GM23338 (cell line): ENCODE results near the gene TRIOBP. TPM values are rescaled to one million over a fixed set of nuclear protein-coding genes. Genes with fewer than 3 reads are reported as not detected.

Experiments used
- CREB1 ChIP-seq: fragments of 250-450 bp; sonication (Bioruptor Pico); IDR thresholded peaks from 2 replicates; pipeline ENCODE4 v1.5.0; 2020; ENCODE audit warnings: low read depth, mild to moderate bottlenecking, moderate library complexity
- EZH2 ChIP-seq: fragments of 200-600 bp; sonication (generic); IDR thresholded peaks from one replicate; pipeline ENCODE4 v1.8.0; 2017; ENCODE audit warnings: antibody characterized with exemption, mild to moderate bottlenecking, low read depth; ENCODE audit not compliant: unreplicated experiment
- JUNB ChIP-seq: IDR thresholded peaks from one replicate; pipeline ENCODE4 v1.6.1; 2016; ENCODE audit warnings: antibody characterized with exemption; ENCODE audit not compliant: unreplicated experiment
- STAT1 ChIP-seq: IDR thresholded peaks from one replicate; pipeline ENCODE4 v1.6.1; 2016; ENCODE audit warnings: antibody characterized with exemption; ENCODE audit not compliant: unreplicated experiment
- ZNF114 ChIP-seq: fragments of 250-450 bp; sonication (Bioruptor Pico); IDR thresholded peaks from 2 replicates; pipeline ENCODE4 v1.5.0; 2020; ENCODE audit warnings: mild to moderate bottlenecking, moderate library complexity
- ZNF331 ChIP-seq: fragments of 250-450 bp; sonication (Bioruptor Pico); IDR thresholded peaks from 2 replicates; pipeline ENCODE4 v1.5.0; 2020; ENCODE audit warnings: low read depth, mild to moderate bottlenecking, moderate library complexity
- polyA plus RNA-seq: library from polyadenylated mRNA; unstranded; fragments of >200 nt; fragmentation: Nextera tagmentation; extraction: Ambion mirVana; gene quantifications from 2 replicates; pipeline ENCODE4 v1.2.1, GENCODE V29; 2016
- total RNA-seq: library from RNA; depleted of rRNA; stranded (reverse); fragments of >200 nt; shearing (Covaris generic); gene quantifications from 2 replicates; pipeline ENCODE4 v1.2.3, GENCODE V29; 2014
- TF ChIP-seq, protein P1 (sequence below): fragments of 250-450 bp; sonication (Bioruptor Pico); IDR thresholded peaks from 2 replicates; pipeline ENCODE4 v1.5.0; 2020; ENCODE audit warnings: mild to moderate bottlenecking, moderate library complexity
- TF ChIP-seq, protein P2 (sequence below): IDR thresholded peaks from one replicate; pipeline ENCODE4 v1.6.1; 2018; ENCODE audit warnings: antibody characterized with exemption; ENCODE audit not compliant: unreplicated experiment
- TF ChIP-seq, protein P3 (sequence below), 2 experiments: fragments of 200-600 bp in 1 of 2; sonication (generic) in 1 of 2; conservative IDR thresholded peaks; 2 replicates each; pipeline versions ENCODE4 v1.5.1 to v1.6.1; 2016 to 2017; ENCODE audit warnings: antibody characterized with exemption in 2 of 2, low read depth in 2 of 2, mild to moderate bottlenecking in 2 of 2, moderate library complexity in 1 of 2

The TRIOBP gene
- total and polyA plus RNA-seq, 2 experiments from 2014 or later = 21.4 to 48.4 TPM

DNA sequence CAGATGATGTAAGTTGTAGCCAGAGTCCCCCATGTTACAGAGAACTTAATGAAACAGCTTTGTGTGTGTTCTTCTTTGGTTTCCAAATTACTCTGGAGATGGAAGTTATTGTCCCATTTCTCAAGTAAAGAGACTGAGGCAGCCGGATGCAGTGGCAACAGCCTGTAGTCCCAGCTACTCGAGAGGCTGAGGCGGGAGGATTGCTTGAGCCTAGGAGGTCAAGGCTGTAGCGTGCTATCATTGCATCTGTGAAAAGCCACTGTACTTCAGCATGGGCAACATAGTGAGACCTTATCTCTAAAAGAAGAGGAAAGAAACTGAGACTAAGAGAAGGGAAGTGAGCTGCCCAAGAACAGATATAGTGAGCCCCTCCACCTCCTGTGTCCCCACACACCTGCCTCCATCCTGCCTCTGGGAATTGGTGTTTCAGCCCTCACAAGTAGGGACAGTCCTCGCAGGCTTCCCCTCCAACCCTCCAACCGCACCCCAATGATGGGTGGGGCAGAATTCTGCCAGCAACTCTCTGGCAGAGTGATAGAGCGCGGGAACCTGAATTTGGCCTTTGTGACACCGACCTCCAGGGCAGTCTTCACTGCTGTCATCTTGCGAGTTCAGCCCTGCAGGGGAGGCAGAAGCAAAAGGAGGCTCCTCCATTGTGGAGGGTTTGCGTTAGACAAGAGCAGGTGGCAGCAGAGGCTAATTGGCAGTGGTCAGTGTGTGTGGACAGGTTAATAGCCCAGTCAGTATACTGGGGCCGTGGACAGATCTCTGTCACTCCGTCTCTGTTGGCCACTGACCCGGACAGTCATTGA, 36.7 kb upstream of the TRIOBP start (continued):
- TF ChIP-seq, protein P1, sequence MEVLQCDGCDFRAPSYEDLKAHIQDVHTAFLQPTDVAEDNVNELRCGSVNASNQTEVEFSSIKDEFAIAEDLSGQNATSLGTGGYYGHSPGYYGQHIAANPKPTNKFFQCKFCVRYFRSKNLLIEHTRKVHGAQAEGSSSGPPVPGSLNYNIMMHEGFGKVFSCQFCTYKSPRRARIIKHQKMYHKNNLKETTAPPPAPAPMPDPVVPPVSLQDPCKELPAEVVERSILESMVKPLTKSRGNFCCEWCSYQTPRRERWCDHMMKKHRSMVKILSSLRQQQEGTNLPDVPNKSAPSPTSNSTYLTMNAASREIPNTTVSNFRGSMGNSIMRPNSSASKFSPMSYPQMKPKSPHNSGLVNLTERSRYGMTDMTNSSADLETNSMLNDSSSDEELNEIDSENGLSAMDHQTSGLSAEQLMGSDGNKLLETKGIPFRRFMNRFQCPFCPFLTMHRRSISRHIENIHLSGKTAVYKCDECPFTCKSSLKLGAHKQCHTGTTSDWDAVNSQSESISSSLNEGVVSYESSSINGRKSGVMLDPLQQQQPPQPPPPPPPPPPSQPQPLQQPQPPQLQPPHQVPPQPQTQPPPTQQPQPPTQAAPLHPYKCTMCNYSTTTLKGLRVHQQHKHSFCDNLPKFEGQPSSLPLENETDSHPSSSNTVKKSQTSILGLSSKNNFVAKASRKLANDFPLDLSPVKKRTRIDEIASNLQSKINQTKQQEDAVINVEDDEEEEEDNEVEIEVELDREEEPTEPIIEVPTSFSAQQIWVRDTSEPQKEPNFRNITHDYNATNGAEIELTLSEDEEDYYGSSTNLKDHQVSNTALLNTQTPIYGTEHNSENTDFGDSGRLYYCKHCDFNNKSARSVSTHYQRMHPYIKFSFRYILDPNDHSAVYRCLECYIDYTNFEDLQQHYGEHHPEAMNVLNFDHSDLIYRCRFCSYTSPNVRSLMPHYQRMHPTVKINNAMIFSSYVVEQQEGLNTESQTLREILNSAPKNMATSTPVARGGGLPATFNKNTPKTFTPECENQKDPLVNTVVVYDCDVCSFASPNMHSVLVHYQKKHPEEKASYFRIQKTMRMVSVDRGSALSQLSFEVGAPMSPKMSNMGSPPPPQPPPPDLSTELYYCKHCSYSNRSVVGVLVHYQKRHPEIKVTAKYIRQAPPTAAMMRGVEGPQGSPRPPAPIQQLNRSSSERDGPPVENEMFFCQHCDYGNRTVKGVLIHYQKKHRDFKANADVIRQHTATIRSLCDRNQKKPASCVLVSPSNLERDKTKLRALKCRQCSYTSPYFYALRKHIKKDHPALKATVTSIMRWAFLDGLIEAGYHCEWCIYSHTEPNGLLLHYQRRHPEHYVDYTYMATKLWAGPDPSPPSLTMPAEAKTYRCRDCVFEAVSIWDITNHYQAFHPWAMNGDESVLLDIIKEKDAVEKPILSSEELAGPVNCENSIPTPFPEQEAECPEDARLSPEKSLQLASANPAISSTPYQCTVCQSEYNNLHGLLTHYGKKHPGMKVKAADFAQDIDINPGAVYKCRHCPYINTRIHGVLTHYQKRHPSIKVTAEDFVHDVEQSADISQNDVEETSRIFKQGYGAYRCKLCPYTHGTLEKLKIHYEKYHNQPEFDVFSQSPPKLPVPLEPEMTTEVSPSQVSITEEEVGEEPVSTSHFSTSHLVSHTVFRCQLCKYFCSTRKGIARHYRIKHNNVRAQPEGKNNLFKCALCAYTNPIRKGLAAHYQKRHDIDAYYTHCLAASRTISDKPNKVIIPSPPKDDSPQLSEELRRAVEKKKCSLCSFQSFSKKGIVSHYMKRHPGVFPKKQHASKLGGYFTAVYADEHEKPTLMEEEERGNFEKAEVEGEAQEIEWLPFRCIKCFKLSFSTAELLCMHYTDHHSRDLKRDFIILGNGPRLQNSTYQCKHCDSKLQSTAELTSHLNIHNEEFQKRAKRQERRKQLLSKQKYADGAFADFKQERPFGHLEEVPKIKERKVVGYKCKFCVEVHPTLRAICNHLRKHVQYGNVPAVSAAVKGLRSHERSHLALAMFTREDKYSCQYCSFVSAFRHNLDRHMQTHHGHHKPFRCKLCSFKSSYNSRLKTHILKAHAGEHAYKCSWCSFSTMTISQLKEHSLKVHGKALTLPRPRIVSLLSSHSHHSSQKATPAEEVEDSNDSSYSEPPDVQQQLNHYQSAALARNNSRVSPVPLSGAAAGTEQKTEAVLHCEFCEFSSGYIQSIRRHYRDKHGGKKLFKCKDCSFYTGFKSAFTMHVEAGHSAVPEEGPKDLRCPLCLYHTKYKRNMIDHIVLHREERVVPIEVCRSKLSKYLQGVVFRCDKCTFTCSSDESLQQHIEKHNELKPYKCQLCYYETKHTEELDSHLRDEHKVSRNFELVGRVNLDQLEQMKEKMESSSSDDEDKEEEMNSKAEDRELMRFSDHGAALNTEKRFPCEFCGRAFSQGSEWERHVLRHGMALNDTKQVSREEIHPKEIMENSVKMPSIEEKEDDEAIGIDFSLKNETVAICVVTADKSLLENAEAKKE (CRISPR knock-in tag) = no peak
- TF ChIP-seq JUNB (no peak), STAT1 (no peak), EZH2 (no peak), ZNF114 (CRISPR knock-in tag) (no peak), ZNF331 (no peak), CREB1 (CRISPR knock-in tag) (no peak)
- TF ChIP-seq, protein P2, sequence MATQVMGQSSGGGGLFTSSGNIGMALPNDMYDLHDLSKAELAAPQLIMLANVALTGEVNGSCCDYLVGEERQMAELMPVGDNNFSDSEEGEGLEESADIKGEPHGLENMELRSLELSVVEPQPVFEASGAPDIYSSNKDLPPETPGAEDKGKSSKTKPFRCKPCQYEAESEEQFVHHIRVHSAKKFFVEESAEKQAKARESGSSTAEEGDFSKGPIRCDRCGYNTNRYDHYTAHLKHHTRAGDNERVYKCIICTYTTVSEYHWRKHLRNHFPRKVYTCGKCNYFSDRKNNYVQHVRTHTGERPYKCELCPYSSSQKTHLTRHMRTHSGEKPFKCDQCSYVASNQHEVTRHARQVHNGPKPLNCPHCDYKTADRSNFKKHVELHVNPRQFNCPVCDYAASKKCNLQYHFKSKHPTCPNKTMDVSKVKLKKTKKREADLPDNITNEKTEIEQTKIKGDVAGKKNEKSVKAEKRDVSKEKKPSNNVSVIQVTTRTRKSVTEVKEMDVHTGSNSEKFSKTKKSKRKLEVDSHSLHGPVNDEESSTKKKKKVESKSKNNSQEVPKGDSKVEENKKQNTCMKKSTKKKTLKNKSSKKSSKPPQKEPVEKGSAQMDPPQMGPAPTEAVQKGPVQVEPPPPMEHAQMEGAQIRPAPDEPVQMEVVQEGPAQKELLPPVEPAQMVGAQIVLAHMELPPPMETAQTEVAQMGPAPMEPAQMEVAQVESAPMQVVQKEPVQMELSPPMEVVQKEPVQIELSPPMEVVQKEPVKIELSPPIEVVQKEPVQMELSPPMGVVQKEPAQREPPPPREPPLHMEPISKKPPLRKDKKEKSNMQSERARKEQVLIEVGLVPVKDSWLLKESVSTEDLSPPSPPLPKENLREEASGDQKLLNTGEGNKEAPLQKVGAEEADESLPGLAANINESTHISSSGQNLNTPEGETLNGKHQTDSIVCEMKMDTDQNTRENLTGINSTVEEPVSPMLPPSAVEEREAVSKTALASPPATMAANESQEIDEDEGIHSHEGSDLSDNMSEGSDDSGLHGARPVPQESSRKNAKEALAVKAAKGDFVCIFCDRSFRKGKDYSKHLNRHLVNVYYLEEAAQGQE = no peak
- TF ChIP-seq, protein P3, sequence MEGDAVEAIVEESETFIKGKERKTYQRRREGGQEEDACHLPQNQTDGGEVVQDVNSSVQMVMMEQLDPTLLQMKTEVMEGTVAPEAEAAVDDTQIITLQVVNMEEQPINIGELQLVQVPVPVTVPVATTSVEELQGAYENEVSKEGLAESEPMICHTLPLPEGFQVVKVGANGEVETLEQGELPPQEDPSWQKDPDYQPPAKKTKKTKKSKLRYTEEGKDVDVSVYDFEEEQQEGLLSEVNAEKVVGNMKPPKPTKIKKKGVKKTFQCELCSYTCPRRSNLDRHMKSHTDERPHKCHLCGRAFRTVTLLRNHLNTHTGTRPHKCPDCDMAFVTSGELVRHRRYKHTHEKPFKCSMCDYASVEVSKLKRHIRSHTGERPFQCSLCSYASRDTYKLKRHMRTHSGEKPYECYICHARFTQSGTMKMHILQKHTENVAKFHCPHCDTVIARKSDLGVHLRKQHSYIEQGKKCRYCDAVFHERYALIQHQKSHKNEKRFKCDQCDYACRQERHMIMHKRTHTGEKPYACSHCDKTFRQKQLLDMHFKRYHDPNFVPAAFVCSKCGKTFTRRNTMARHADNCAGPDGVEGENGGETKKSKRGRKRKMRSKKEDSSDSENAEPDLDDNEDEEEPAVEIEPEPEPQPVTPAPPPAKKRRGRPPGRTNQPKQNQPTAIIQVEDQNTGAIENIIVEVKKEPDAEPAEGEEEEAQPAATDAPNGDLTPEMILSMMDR (conservative IDR thresholded peaks at IDR 0.05; ENCODE audit: low read depth in 2 of 2) = no peak
